Effector memory CD4-positive, alpha-beta T cell (primary cell): ENCODE measurements around the gene MED27.

Experiments
- DNase-seq, 3 donors: peaks; one replicate each; pipeline ENCODE4 v3.0.0-alpha.2; 2020
- H3K27ac ChIP-seq: 2 replicates; pipeline ENCODE4 v1.7.0; 2013; ENCODE audit warnings: mild to moderate bottlenecking, low read length, moderate library complexity; ENCODE audit not compliant: insufficient read depth, poor library complexity, severe bottlenecking
- H3K27me3 ChIP-seq: replicated peaks from 2 replicates; pipeline ENCODE4 v1.7.0; 2013; ENCODE audit warnings: mild to moderate bottlenecking, low read length; ENCODE audit not compliant: insufficient read depth, control insufficient read depth, poor library complexity, severe bottlenecking
- H3K36me3 ChIP-seq: 2 replicates; pipeline ENCODE4 v1.7.0; 2013; ENCODE audit warnings: mild to moderate bottlenecking, low read length, moderate library complexity; ENCODE audit not compliant: control insufficient read depth, insufficient read depth
- H3K4me1 ChIP-seq: 2 replicates; pipeline ENCODE4 v1.7.0; 2013; ENCODE audit warnings: low read length, mild to moderate bottlenecking; ENCODE audit not compliant: control insufficient read depth, insufficient read depth, poor library complexity, severe bottlenecking
- H3K4me3 ChIP-seq: 2 replicates; pipeline ENCODE4 v1.7.0; 2013; ENCODE audit warnings: low read length, low read depth, mild to moderate bottlenecking; ENCODE audit not compliant: insufficient read depth, poor library complexity, severe bottlenecking
- H3K9me3 ChIP-seq: 2 replicates; pipeline ENCODE4 v1.7.0; 2013; ENCODE audit warnings: mild to moderate bottlenecking, low read length, moderate library complexity; ENCODE audit not compliant: control insufficient read depth

MED27 gene

DNA sequence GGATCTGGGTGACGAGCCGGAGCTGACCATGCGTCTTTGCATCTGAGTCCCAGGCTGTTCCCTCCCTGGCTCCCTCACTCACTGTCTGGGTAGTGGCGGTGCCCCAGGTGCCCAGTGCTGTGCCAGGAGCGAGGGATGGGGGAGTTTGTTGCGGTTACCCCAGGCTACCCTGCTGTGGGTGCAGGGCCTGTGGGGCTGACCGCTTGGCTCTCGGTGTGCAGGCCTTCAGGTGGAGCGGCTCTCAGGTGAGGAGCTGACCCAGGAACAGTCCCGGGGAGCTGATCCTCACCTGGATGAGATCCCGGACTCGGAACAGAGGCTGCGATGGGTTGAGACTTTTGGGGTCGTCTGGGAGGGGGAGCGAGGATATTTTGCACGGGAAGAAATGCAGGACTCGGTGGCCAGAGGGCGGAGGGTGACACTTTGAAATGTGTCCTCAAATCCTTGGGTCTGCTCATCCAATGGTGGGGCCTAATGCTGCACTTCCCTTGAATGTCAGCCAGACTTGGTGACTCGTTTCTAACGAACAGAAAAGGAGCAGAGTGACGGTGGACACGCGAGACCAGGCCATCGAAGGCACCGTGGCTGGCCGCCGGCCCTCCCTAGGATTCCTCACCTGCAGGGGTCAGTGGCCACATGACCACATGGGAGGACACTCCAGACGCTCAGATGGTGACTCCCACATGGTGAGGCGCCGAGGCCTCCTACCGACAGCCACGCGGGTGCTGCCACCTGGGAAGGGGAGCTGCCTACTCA lies 235.5 kb downstream of the MED27 start:
- Histone ChIP-seq H3K36me3 (no peaks in the 10 kb centered on the region), H3K27ac (no peak overlapping the region), H3K27me3 (no peaks in the 10 kb centered on the region), H3K4me3 (no peak overlapping the region), H3K9me3 (no peaks in the 10 kb centered on the region), H3K4me1 (peaks cover 16% of the 10 kb centered on the region)
- no peak for DNase-seq

DNA sequence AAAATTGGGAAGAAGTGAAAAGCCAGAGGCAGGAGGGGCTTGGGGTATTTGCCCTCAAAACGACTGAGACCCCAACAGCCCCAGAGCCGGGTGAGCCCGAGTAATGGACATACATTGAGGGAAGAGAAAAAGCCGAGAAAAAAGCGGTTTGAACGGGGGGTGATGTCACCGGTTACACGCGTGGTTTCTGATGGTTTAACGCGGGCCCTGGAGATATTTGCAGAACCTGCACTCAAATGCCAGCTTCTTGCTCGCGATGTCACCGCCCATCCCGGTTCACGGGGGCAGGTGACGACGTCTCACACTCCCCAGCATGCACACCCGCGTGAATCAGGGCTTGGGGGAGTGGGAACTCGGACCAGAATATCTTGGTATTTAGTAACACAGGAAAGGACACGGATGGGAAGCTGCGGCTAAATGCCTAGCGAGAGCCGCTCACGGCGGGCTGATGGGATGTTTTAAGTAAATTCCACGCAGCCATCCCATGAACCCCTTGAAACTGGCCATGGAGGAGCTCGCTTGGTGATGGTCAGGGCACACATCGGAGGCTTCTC lies 237.8 kb downstream of the MED27 start:
- no peak overlapping the region for H3K4me3 ChIP-seq
- H3K9me3 ChIP-seq: no peaks in the 10 kb centered on the region
- no peak for DNase-seq
- no peaks in the 10 kb centered on the region for H3K27me3 ChIP-seq
- H3K4me1 ChIP-seq: peaks cover 22% of the 10 kb centered on the region
- H3K36me3 ChIP-seq: no peaks in the 10 kb centered on the region
- no peak overlapping the region for H3K27ac ChIP-seq

DNA sequence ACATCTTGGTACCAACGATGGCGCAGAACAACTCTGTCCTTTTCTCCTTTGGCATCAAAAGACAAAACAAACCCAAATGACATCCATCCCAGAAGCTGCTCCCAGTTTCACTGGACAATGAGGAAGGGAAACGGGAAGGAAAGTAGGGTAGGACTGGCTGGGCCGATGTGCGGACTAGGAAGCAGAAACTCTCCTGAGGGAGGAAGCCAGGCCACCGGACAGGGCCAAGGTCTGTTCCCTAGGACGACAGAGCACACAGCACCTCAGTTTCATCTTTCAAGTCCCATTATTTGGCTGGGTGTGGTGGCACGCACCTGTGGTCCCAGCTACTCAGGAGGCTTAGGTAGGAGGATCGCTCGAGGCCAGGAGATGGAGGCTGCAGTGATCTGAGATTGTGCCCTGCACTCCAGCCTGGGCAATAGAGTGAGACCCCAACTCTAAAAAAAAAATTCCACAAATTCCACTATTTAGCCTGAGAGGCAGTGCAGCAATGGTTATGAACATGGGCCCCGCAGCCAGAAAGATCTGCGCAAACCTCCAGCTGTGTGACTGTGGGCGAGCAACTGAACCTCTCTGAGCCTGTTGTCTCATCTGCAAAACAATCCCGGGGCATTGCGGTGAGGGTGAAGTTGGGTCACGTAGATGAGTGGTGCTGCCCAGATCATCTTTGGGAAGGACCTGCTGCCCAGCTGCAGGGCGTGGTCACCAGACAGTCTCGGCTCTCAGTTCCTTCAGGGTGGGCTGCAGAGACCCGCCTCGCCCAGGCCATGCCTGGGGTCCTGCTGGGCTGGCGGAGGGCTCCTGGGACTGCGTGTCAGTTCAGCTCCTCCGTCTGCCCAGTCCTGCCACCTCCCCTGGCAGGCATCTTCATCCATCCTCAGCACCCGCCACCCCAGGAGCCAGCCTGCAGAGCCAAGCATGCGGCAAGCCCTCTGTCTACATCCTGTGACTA lies 238.6 kb downstream of the MED27 start:
- H3K4me3 ChIP-seq: no peak overlapping the region
- H3K9me3 ChIP-seq: no peaks in the 10 kb centered on the region
- H3K4me1 ChIP-seq: peaks cover 22% of the 10 kb centered on the region
- H3K36me3 ChIP-seq: no peaks in the 10 kb centered on the region
- no peak overlapping the region for H3K27ac ChIP-seq
- H3K27me3 ChIP-seq: no peaks in the 10 kb centered on the region
- DNase-seq: no peak

DNA sequence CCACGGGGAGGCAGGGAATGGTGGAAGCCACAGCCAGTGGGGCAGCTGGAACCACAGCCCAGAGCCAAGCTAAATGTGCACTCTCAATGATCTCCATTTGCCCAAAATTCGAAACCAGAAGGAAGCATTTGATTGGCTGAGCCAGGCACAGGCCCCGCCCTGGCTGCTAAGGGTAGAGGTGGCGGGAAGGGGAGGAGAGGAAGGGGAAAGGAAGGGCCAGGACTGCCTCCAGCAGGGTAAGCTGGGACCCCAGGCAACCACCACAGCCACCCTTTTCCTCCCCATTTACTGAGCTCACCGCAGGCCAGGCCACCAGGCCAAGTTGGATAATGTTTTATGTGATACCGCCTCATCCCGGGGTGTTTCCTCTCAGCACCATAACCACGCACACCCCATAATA lies 239.4 kb downstream of the MED27 start:
- H3K4me1 ChIP-seq: peaks cover 22% of the 10 kb centered on the region
- H3K27ac ChIP-seq: peak overlapping the region; percentile 41
- no peak for DNase-seq

DNA sequence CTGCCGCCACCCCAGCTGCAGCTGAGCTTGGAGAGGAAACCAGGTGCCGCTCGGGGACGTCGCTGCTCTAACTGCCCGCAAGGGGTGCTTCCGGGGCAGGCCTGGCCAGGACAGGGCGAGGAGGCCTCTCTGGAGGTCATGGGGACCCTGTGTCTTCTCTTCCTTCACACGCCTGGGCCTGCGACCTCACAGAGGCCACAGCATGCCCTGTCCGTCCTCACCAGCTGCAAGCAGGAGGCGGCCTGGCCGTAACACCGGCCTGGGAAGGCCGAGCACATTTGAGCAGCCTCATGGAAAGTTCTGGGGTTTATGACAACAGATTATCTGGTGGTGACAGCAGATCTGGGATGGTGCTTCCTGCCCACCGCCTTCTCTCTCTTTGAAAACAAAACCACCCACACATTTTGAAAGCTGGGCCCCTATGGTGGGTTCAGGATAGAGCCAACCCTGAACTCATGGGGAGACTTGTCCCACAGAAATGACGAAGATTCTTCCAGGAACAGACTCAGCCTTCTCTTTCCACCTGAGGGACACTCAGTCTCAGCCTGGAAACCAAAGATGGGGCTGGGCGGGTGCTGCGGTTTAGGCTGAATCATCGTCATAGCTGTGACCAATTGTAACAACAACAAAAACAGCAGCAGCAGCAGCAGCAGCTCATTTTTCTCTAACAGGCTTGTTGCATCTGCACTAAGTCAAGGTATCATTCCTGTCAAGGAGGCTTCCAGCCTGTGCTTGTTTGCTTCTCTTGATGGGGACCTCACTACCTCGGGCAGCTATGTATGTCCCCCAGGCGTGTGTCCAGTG lies 240.2 kb downstream of the MED27 start:
- H3K36me3 ChIP-seq: no peaks in the 10 kb centered on the region
- peaks cover 22% of the 10 kb centered on the region for H3K4me1 ChIP-seq
- peak overlapping the region; percentile 41 for H3K27ac ChIP-seq
- peak in 2 of 3 donors; percentile 44 to 48 for DNase-seq
- no peaks in the 10 kb centered on the region for H3K27me3 ChIP-seq
- no peak overlapping the region for H3K4me3 ChIP-seq
- no peaks in the 10 kb centered on the region for H3K9me3 ChIP-seq

More for the DNA sequence above, 239.4 kb downstream of the MED27 start:
- H3K4me3 ChIP-seq: no peak overlapping the region
- H3K27me3 ChIP-seq: no peaks in the 10 kb centered on the region
- no peaks in the 10 kb centered on the region for H3K36me3 ChIP-seq
- H3K9me3 ChIP-seq: no peaks in the 10 kb centered on the region

DNA sequence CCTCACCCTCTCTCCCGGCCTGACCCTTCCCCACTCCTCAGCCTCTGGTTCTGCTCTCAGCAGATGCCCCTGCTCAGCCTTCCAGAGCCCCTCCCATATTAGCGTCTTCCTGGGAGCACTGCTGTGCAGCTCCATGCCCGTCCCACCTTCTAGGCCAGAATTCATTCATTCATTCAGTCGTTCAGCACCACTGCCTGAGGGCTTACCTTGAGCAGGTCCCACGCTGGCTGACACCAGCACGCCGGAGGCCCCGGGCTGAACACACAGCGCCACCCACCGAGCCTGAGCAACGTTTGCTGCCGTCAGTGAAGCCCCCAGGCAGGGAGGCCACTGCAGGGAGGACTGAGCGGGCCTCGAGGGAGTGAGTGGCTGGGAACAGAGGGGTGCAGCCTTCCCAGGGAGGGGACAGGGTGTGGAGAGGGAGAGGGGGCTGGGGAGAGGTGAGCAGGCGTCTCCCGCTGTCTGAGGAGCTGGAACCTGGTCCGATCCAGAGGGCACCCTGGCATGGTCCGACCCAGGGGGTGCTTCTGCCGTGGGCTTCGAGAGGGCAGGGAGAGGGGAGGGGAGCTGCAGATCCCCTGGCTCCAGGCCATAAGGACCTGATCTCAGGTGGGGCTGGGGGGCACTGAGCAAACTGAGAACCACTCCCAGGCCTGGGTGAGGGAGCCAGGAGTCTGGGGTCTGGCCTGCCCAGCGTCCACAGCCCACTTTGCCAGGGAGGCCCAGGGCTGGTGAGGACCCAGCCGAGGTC lies 241.0 kb downstream of the MED27 start:
- DNase-seq: no peak
- Histone ChIP-seq H3K9me3 (peaks cover 7% of the 10 kb centered on the region), H3K4me3 (no peak overlapping the region), H3K27ac (peak overlapping the region; percentile 41), H3K4me1 (peaks cover 22% of the 10 kb centered on the region), H3K27me3 (no peaks in the 10 kb centered on the region), H3K36me3 (no peaks in the 10 kb centered on the region)

DNA sequence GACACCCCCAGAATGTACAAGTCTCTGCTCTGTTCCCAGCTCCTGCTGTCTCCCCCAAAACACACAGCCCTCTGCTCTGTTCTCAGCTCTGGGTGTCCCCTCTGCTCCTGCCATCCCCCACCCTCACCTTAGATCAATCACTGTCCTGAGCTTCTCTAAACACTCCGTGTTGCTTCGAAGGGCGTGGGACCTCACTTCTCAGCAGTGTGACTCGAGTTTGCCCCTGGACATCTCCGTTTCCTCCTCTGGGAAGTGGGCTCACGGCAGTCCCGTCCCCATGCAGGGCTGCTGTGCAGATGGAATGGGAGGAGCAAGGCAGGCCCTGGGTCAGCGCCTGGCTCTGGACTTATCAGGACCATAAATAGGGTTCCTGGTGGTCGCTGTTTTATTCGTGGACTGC lies 241.8 kb downstream of the MED27 start:
- Histone ChIP-seq H3K4me3 (no peak overlapping the region), H3K27ac (no peak overlapping the region), H3K9me3 (peaks cover 7% of the 10 kb centered on the region), H3K27me3 (no peaks in the 10 kb centered on the region), H3K4me1 (peaks cover 22% of the 10 kb centered on the region), H3K36me3 (no peaks in the 10 kb centered on the region)
- DNase-seq: no peak

DNA sequence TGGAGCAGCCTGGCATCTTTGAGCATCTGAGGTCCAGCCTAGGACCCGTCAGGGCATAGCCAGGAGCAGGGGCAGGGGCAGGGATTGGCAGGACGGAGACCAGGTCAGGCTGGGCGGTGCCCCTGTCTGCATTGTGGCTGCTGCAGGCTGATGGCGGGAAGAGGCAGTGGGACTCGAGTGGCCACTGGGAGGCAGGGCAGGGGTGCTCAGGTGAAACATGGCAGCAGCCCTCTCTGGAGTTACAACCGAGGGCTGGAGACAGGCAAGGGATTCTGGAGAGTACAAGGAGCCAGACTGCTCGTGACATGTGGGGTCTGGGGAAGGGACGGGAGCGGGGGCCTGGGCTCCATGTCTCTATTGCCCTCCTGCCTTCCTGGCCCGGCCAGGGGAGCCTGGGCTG lies 242.4 kb downstream of the MED27 start:
- H3K9me3 ChIP-seq: peaks cover 7% of the 10 kb centered on the region
- peaks cover 22% of the 10 kb centered on the region for H3K4me1 ChIP-seq
- DNase-seq: no peak
- no peak overlapping the region for H3K27ac ChIP-seq
- H3K4me3 ChIP-seq: no peak overlapping the region
- H3K27me3 ChIP-seq: no peaks in the 10 kb centered on the region
- H3K36me3 ChIP-seq: no peaks in the 10 kb centered on the region
